Peyer's patch (tissue), 4 donors: Measurements from ENCODE around the gene CSTB. TPM values are rescaled to one million over a fixed set of nuclear protein-coding genes. Genes with fewer than 3 reads are reported as not detected.

Source experiments
- DNase-seq, 3 donors: peaks; one replicate each; pipeline ENCODE4 v3.0.0-alpha.2; 2017 to 2019
- H3K27ac ChIP-seq, 4 donors: fragments of 200-600 bp; sonication (generic); one replicate each; pipeline ENCODE4 v1.5.1; 2016 to 2019
- H3K27me3 ChIP-seq, 2 donors: fragments of 200-600 bp; sonication (generic); one replicate each; pipeline ENCODE4 v1.5.1; 2019
- H3K36me3 ChIP-seq, 3 donors: fragments of 200-600 bp; sonication (generic); one replicate each; pipeline ENCODE4 v1.5.1; 2016 to 2019
- H3K4me1 ChIP-seq, 4 donors: fragments of 200-600 bp; sonication (generic); one replicate each; pipeline ENCODE4 v1.5.1; 2016 to 2019
- H3K4me3 ChIP-seq, 4 donors: fragments of 200-600 bp; sonication (generic); 1 replicate in 3 of 4; 2 replicates in 1 of 4; pipeline ENCODE4 v1.5.1; 2016 to 2019; ENCODE audit warnings: mild to moderate bottlenecking in 1 of 4
- H3K9me3 ChIP-seq, 4 donors: fragments of 200-600 bp; sonication (generic); one replicate each; pipeline ENCODE4 v1.5.1; 2016 to 2019; ENCODE audit warnings: mild to moderate bottlenecking in 1 of 4
- POLR2A ChIP-seq, 2 donors: fragments of 450-650 bp; IDR thresholded peaks; one replicate each; pipeline ENCODE4 v1.5.1; 2017; ENCODE audit warnings: antibody characterized with exemption in 2 of 2, mild to moderate bottlenecking in 2 of 2, moderate library complexity in 2 of 2
- total RNA-seq, 4 donors: library from RNA; depleted of rRNA; stranded (reverse); fragments of >200 nt; gene quantifications; one replicate each; pipeline ENCODE4 v1.1.0, GENCODE V29; 2016
- TF ChIP-seq, protein P1 (sequence below), 6 experiments: fragments of 450-650 bp in 4 of 6; fragments of 200-600 bp in 2 of 6; sonication (generic) in 1 of 6; IDR thresholded peaks; one replicate each; pipeline ENCODE4 v1.5.1; 2017 to 2019; ENCODE audit warnings: antibody characterized with exemption in 6 of 6, mild to moderate bottlenecking in 3 of 6, moderate library complexity in 1 of 6

CSTB gene
- total RNA-seq, 4 donors from 2014 or later, result 7.4 to 16.1 (median 13.3) TPM

DNA sequence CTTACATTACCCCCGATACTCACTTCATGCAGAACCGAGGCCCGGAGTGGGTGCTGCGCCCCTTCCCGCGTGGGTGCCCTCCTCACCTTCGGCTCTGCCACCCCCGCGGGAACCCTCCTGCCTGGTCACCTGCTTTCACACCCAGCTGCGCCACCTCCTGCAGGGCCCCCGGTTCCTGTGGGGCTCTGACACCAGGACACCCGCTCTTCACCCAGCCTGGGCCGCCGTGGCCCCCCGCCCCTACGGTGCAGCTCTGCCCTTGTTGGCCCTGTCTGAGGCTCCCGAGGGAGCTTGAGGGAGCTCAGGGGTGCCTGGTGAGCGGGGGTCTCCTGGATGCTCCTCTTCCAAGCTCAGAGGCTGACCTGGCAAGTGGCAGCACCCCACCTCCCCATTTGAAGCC is 32.3 kb upstream of the CSTB start:
- DNase-seq, result no peak
- H3K4me3 ChIP-seq, result no peak overlapping the region
- no peaks in the 10 kb centered on the region for H3K9me3 ChIP-seq
- TF ChIP-seq, protein P1, sequence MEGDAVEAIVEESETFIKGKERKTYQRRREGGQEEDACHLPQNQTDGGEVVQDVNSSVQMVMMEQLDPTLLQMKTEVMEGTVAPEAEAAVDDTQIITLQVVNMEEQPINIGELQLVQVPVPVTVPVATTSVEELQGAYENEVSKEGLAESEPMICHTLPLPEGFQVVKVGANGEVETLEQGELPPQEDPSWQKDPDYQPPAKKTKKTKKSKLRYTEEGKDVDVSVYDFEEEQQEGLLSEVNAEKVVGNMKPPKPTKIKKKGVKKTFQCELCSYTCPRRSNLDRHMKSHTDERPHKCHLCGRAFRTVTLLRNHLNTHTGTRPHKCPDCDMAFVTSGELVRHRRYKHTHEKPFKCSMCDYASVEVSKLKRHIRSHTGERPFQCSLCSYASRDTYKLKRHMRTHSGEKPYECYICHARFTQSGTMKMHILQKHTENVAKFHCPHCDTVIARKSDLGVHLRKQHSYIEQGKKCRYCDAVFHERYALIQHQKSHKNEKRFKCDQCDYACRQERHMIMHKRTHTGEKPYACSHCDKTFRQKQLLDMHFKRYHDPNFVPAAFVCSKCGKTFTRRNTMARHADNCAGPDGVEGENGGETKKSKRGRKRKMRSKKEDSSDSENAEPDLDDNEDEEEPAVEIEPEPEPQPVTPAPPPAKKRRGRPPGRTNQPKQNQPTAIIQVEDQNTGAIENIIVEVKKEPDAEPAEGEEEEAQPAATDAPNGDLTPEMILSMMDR (IDR thresholded peaks at IDR 0.05), result no peak
- H3K27me3 ChIP-seq, result no peaks in the 10 kb centered on the region
- no peak overlapping the region for H3K27ac ChIP-seq
- H3K36me3 ChIP-seq, result peaks cover 0 to 5% (median 0%) of the 10 kb centered on the region in 3 donors
- peaks cover 0 to 21% (median 11%) of the 10 kb centered on the region in 4 donors for H3K4me1 ChIP-seq

DNA sequence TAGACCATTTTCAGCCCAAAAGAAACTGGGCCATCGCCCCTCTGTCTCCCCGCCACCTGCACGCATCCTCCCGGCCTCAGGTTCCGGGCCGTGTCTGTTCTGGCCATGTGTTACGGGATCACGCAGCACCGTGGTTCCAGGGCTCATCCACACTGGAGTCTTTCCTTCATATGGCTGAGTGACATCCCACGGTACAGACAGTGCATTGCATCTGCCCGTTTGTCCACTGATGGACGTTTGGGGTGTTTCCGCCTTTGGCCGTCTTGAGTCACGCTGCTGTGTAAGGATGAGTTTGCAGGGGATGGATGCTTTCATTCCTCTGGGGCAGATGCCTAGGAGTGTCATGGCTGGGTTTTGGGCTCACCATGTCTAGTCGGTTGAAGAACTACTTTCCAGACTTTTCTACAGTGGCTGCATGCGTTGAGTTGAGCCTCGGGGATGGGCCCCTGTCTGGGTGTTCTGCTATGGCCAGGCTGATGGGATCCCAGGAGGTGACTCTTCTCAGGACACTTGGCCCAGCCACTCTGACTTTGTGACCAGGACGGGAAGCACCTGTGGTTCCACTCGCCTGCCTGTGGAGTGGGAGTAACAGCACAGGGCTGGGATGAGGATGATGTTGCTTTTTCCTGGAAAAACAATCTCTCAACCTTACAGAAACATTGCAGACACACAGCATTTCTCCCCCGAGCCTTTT is 30.1 kb upstream of the CSTB start:
- Histone ChIP-seq H3K36me3 (peaks cover 0 to 24% (median 0%) of the 10 kb centered on the region in 3 donors), H3K27ac (peak overlapping the region in 1 of 4 donors; percentile 31), H3K4me1 (peaks cover 0 to 11% (median 7%) of the 10 kb centered on the region in 4 donors), H3K9me3 (no peaks in the 10 kb centered on the region), H3K4me3 (no peak overlapping the region), H3K27me3 (no peaks in the 10 kb centered on the region)
- DNase-seq, result no peak
- TF ChIP-seq, protein P1 (IDR thresholded peaks at IDR 0.05), result no peak
- TF ChIP-seq POLR2A (IDR thresholded peaks at IDR 0.05), result no peak

DNA sequence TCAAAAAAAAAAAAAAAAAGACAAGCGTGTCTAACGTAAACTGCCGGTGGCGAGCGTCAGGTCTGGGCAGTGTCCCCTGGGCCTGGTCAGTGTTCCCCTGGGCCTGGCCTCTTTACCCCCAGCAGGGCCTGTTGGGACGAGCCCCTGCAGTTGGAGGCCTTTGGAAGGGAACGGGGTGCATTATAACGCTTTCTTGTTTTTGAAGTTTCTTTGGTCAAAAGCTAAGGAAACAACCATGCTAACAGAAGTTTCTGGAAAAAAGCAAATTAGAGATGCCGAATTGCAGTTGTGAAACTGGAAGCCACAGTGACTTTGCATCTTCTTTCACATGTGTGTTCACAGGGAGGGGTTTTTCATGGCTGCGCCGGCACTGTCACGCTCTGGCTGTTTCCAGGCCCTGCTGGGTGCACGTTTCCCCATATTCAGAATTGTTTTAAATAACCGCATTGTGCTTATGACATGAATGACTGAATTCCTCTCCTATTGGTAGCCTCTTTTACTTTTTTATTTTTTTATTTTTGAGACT is 29.2 kb upstream of the CSTB start:
- TF ChIP-seq POLR2A (IDR thresholded peaks at IDR 0.05), result no peak
- Histone ChIP-seq H3K27me3 (no peaks in the 10 kb centered on the region), H3K9me3 (no peaks in the 10 kb centered on the region), H3K36me3 (peaks cover 0 to 32% (median 0%) of the 10 kb centered on the region in 3 donors), H3K4me1 (peaks cover 0 to 7% (median 2%) of the 10 kb centered on the region in 4 donors), H3K27ac (peak overlapping the region in 1 of 4 donors; percentile 68), H3K4me3 (no peak overlapping the region)
- DNase-seq, result peak in 2 of 3 donors; percentile 81 to 85

DNA sequence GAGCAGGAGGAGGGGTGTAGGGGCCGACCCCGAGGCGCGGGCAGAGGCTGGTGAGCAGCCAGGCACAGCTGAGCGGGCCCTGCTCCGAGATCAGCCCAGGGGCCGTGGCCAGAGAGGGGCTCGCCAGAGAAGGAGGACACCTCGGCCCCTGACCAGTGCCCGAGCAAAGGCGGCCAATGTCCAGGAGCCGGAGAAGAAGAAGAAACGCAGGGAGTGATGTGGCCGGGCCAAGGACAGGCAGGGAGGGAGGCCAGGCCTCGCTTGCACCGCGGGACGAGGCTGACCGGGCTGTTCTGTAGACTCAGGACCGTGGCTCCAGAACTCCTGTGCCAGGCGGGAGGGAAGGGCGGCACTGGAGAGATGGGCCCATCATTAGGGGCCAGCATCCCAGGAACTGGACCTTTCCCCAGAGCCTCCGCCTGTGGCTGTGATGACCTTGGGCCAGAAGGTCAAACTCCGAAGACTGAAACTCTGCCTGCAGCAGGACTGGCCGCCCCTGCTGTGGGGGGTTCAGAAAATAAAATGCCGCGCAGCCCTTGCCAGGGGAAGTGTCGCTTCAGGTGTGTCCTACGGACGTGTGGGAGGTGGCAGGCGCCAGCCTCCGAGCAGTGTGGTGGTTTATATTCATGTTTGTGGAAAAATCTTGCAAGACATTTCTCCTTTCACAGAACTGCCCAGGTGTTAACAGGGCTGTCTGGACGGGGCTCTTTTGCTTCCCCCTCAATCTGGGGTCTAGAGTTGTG is 27.6 kb upstream of the CSTB start:
- no peak for DNase-seq
- peaks cover 0 to 7% (median 2%) of the 10 kb centered on the region in 4 donors for H3K4me1 ChIP-seq
- no peaks in the 10 kb centered on the region for H3K27me3 ChIP-seq
- H3K9me3 ChIP-seq, result no peaks in the 10 kb centered on the region
- no peak overlapping the region for H3K27ac ChIP-seq
- peaks cover 0 to 47% (median 0%) of the 10 kb centered on the region in 3 donors for H3K36me3 ChIP-seq
- H3K4me3 ChIP-seq, result no peak overlapping the region
- TF ChIP-seq POLR2A (IDR thresholded peaks at IDR 0.05), result no peak
- TF ChIP-seq, protein P1 (IDR thresholded peaks at IDR 0.05), result no peak

DNA sequence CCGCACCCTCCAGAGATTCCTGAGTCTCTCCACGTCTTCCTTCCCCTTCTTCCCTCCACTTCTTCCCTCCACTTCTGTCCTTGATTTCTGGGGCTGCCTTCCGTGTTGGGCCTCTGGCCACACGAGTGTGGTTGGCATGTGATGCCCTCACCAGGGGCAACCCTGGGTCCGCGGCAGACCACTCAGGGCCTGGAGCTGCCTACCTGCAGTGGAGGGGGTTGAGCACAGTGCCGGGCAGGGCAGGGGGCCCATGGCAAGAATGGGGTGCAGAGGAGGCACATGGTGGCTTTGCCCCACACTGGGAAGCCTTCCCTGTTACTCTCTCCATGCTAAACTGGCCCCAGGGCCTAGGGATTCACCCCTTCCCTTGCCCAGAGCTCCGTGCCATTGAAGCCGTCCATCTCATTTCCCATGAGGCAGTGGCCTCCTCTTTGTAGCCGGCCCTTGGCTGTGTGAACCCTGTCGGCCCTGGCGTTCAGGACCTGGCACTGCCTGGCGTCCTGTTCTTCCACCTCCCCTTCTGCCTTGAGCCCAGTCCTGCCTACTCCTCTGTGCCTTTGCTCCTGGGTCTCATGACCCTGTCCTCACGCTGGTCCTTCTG is 26.7 kb upstream of the CSTB start:
- no peak for DNase-seq
- TF ChIP-seq POLR2A (IDR thresholded peaks at IDR 0.05), result no peak
- TF ChIP-seq, protein P1 (IDR thresholded peaks at IDR 0.05), result no peak
- peaks cover 0 to 7% (median 2%) of the 10 kb centered on the region in 4 donors for H3K4me1 ChIP-seq
- H3K27me3 ChIP-seq, result no peaks in the 10 kb centered on the region
- H3K36me3 ChIP-seq, result peaks cover 0 to 56% (median 0%) of the 10 kb centered on the region in 3 donors
- H3K27ac ChIP-seq, result no peak overlapping the region
- no peaks in the 10 kb centered on the region for H3K9me3 ChIP-seq
- H3K4me3 ChIP-seq, result no peak overlapping the region
